ENCODE data around the gene TFEC.

DNA sequence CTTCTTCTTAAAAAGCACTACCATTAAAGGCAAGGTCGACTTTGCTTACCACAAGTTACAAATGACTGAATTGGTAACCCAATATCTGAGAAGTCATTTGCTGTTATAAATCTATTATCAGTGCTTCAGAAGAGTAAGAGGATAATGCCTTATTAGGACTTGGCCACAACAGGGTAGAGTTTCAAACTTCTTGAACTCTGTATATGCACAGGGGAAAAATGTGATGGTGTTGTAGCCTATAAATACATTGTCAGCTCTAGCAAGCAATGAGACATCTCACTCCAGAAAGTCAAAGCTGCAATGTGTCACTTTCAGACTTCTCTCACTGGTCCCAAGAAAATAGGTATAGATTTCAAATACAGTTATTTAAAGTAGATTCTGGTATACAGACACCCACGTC is 9.3 kb downstream of the TFEC start:
- TF ChIP-seq POLR2AphosphoS5 (IDR thresholded peaks at IDR 0.05): no peak
- TF ChIP-seq, protein P1, sequence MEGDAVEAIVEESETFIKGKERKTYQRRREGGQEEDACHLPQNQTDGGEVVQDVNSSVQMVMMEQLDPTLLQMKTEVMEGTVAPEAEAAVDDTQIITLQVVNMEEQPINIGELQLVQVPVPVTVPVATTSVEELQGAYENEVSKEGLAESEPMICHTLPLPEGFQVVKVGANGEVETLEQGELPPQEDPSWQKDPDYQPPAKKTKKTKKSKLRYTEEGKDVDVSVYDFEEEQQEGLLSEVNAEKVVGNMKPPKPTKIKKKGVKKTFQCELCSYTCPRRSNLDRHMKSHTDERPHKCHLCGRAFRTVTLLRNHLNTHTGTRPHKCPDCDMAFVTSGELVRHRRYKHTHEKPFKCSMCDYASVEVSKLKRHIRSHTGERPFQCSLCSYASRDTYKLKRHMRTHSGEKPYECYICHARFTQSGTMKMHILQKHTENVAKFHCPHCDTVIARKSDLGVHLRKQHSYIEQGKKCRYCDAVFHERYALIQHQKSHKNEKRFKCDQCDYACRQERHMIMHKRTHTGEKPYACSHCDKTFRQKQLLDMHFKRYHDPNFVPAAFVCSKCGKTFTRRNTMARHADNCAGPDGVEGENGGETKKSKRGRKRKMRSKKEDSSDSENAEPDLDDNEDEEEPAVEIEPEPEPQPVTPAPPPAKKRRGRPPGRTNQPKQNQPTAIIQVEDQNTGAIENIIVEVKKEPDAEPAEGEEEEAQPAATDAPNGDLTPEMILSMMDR (IDR thresholded peaks at IDR 0.05): no peak
- no peak for TF ChIP-seq POLR2A (IDR thresholded peaks at IDR 0.05; ENCODE audit: low read depth)
- TF ChIP-seq EP300 (IDR thresholded peaks at IDR 0.05): no peak

All from esophagus muscularis mucosa (tissue), 4 donors.